Neural cell (in vitro differentiated cells): ENCODE results near the gene FBXW8. TPM values are rescaled to one million over a fixed set of nuclear protein-coding genes. Genes with fewer than 3 reads are reported as not detected.

Experiments
- H2AFZ ChIP-seq: fragments of 200-600, 300-800 bp; sonication (generic), shearing (Covaris generic); 2 replicates; pipeline ENCODE4 v1.6.0; 2014; ENCODE audit warnings: low read depth, mild to moderate bottlenecking, antibody characterized with exemption, low read length, moderate library complexity
- H3F3A ChIP-seq: fragments of 200-600 bp; shearing (Covaris generic); 2 replicates; pipeline ENCODE4 v1.6.1; 2016; ENCODE audit warnings: mild to moderate bottlenecking, moderate library complexity, mixed read lengths, antibody characterized with exemption, low read length; ENCODE audit not compliant: insufficient read depth, poor library complexity, severe bottlenecking
- H3K27ac ChIP-seq: fragments of 200-600, 300-800 bp; sonication (generic), shearing (Covaris generic); 2 replicates; pipeline ENCODE4 v1.5.1; 2014; ENCODE audit warnings: mild to moderate bottlenecking, low read length, moderate library complexity
- H3K27me3 ChIP-seq: fragments of 300-800, 200-600 bp; sonication (generic), shearing (Covaris generic); 2 replicates; pipeline ENCODE4 v1.6.0; 2014; ENCODE audit warnings: mild to moderate bottlenecking, low read depth, low read length, moderate library complexity; ENCODE audit not compliant: insufficient read depth
- H3K36me3 ChIP-seq: fragments of 300-800, 200-600 bp; sonication (generic), shearing (Covaris generic); 2 replicates; pipeline ENCODE4 v1.5.1; 2014; ENCODE audit warnings: mild to moderate bottlenecking, antibody characterized with exemption, low read length, moderate library complexity; ENCODE audit not compliant: insufficient read depth
- H3K4me2 ChIP-seq: fragments of 300-800, 200-600 bp; sonication (generic), shearing (Covaris generic); 2 replicates; pipeline ENCODE4 v1.6.0; 2014; ENCODE audit warnings: mild to moderate bottlenecking, low read length
- H3K4me3 ChIP-seq: fragments of 300-800, 200-600 bp; sonication (generic), shearing (Covaris generic); 2 replicates; pipeline ENCODE4 v1.5.1; 2014; ENCODE audit warnings: mild to moderate bottlenecking, low read length, moderate library complexity
- H3K79me2 ChIP-seq: fragments of 200-600 bp; shearing (Covaris generic); replicated peaks from 2 replicates; pipeline ENCODE4 v1.6.0; 2014; ENCODE audit warnings: mild to moderate bottlenecking, low read length, moderate library complexity; ENCODE audit not compliant: insufficient read depth
- H3K9ac ChIP-seq: fragments of 300-800, 200-600 bp; sonication (generic), shearing (Covaris generic); 2 replicates; pipeline ENCODE4 v1.6.1; 2016; ENCODE audit warnings: mild to moderate bottlenecking, low read length, mixed read lengths
- H3K9me2 ChIP-seq: fragments of 200-600 bp; shearing (Covaris generic); 2 replicates; pipeline ENCODE4 v1.6.1; 2016; ENCODE audit warnings: mild to moderate bottlenecking, low read length, mixed read lengths; ENCODE audit not compliant: insufficient read depth
- H3K9me3 ChIP-seq: fragments of 200-600, 300-800 bp; sonication (generic), shearing (Covaris generic); 2 replicates; pipeline ENCODE4 v1.6.1; 2016; ENCODE audit warnings: mild to moderate bottlenecking, mixed run types, low read length, moderate library complexity, mixed read lengths
- H4K20me1 ChIP-seq: fragments of 200-600 bp; shearing (Covaris generic); 2 replicates; pipeline ENCODE4 v1.6.1; 2016; ENCODE audit warnings: mild to moderate bottlenecking, mixed run types; ENCODE audit not compliant: insufficient read depth
- CTCF ChIP-seq: fragments of 450-650 bp; IDR thresholded peaks from 2 replicates; pipeline ENCODE4 v1.5.1; 2014; ENCODE audit warnings: antibody characterized with exemption, mild to moderate bottlenecking, moderate library complexity; ENCODE audit not compliant: poor library complexity, severe bottlenecking
- EP300 ChIP-seq: fragments of 450-650 bp; conservative IDR thresholded peaks from 2 replicates; pipeline ENCODE4 v1.6.1; 2014; ENCODE audit warnings: antibody characterized with exemption, mild to moderate bottlenecking, moderate library complexity; ENCODE audit not compliant: poor library complexity, severe bottlenecking
- EZH2 ChIP-seq: fragments of 200-600, 300-800 bp; shearing (Covaris generic), sonication (generic); IDR thresholded peaks from 2 replicates; pipeline ENCODE4 v1.6.1; 2014; ENCODE audit warnings: antibody characterized with exemption, low read length, borderline replicate concordance, mild to moderate bottlenecking; ENCODE audit not compliant: insufficient read depth, poor library complexity, severe bottlenecking
- MXI1 ChIP-seq: fragments of 450-650 bp; conservative IDR thresholded peaks from 2 replicates; pipeline ENCODE4 v1.6.1; 2014; ENCODE audit warnings: antibody characterized with exemption, mild to moderate bottlenecking; ENCODE audit not compliant: poor library complexity, severe bottlenecking
- POLR2AphosphoS5 ChIP-seq: IDR thresholded peaks from 2 replicates; pipeline ENCODE4 v1.6.1; 2012
- RAD21 ChIP-seq: fragments of 450-650 bp; conservative IDR thresholded peaks from 2 replicates; pipeline ENCODE4 v1.6.1; 2014; ENCODE audit warnings: antibody characterized with exemption, mild to moderate bottlenecking, moderate library complexity
- REST ChIP-seq: IDR thresholded peaks from 2 replicates; pipeline ENCODE4 v1.6.1; 2012; ENCODE audit warnings: borderline replicate concordance
- SMC3 ChIP-seq: fragments of 450-650 bp; conservative IDR thresholded peaks from 2 replicates; pipeline ENCODE4 v1.6.1; 2014; ENCODE audit warnings: antibody characterized with exemption, mild to moderate bottlenecking, moderate library complexity; ENCODE audit not compliant: poor library complexity
- TAF1 ChIP-seq: IDR thresholded peaks from 2 replicates; pipeline ENCODE4 v1.6.1; 2012; ENCODE audit warnings: low read depth
- polyA plus RNA-seq: library from polyadenylated mRNA; depleted of rRNA; stranded (reverse); fragments of >200 nt; gene quantifications from 2 replicates; pipeline ENCODE4 v1.2.3, GENCODE V29; 2014

Gene FBXW8
- polyA plus RNA-seq, 1 donor from 2014 or later = 5.6 TPM

- no peak for TF ChIP-seq SMC3
- TF ChIP-seq RAD21 = no peak
- no peak for TF ChIP-seq MXI1
- TF ChIP-seq CTCF = no peak
- TF ChIP-seq REST = peak; percentile 27
- TF ChIP-seq EZH2 = no peak
- TF ChIP-seq EP300 = peak; percentile 33
- no peak for TF ChIP-seq TAF1
- peak; percentile 28 for TF ChIP-seq POLR2AphosphoS5
- H3K27ac ChIP-seq = peak overlapping the region; percentile 54
- H2AFZ ChIP-seq = no peak overlapping the region
These were observed 53.6 kb downstream of the FBXW8 start for GRCh38 chr12:116964054-116965050.

GRCh38 chr12:116968986-116969385 lies 58.2 kb downstream of the FBXW8 start:
- Histone ChIP-seq H3K36me3 (peaks cover 5% of the 10 kb centered on the region), H3F3A (no peaks in the 10 kb centered on the region), H2AFZ (no peak overlapping the region), H3K9me2 (no peaks in the 10 kb centered on the region), H4K20me1 (no peaks in the 10 kb centered on the region), H3K27ac (peak overlapping the region; percentile 68), H3K79me2 (no peaks in the 10 kb centered on the region), H3K27me3 (no peaks in the 10 kb centered on the region), H3K9me3 (no peaks in the 10 kb centered on the region), H3K9ac (no peak overlapping the region), H3K4me3 (no peak overlapping the region), H3K4me2 (no peak overlapping the region)
- TF ChIP-seq MXI1 (no peak), POLR2AphosphoS5 (no peak), CTCF (no peak), EP300 (no peak), RAD21 (no peak), EZH2 (no peak), TAF1 (no peak)

More at GRCh38 chr12:116964054-116965050, 53.6 kb downstream of the FBXW8 start:
- Histone ChIP-seq H3K79me2 (no peaks in the 10 kb centered on the region), H3K9ac (peak overlapping the region; percentile 32), H3F3A (no peaks in the 10 kb centered on the region), H3K36me3 (peaks cover 5% of the 10 kb centered on the region), H4K20me1 (no peaks in the 10 kb centered on the region), H3K4me3 (peak overlapping the region; percentile 11), H3K9me2 (no peaks in the 10 kb centered on the region), H3K4me2 (no peak overlapping the region), H3K27me3 (no peaks in the 10 kb centered on the region), H3K9me3 (no peaks in the 10 kb centered on the region)
